HEK293 (cell line): Measurements from ENCODE around the gene HLA-A.

Experiments used
- CTCF ChIA-PET: fragments of 350-600 bp; formaldehyde crosslinking; extraction: SDS; loops from one replicate; lab custom pipeline; 2021; ENCODE audit warnings: antibody characterized with exemption; lab: Yijun Ruan, JAX
- POLR2A ChIA-PET: fragments of 300-600 bp; formaldehyde crosslinking; extraction: SDS; loops from one replicate; lab custom pipeline; 2020; ENCODE audit warnings: antibody characterized with exemption, inconsistent platforms; lab: Yijun Ruan, JAX
- H3K27ac ChIP-seq: fragments of 200-500 bp; sonication (Bioruptor generic); 2 replicates; pipeline ENCODE4 v1.5.1; 2014; ENCODE audit warnings: low read depth, low read length, control low read depth, inconsistent platforms; ENCODE audit errors: extremely low read depth
- H3K36me3 ChIP-seq, 2 experiments: fragments of 200-500 bp in 1 of 2; sonication (Bioruptor generic) in 1 of 2; 1 replicate in 1 of 2; 2 replicates in 1 of 2; pipeline ENCODE4 v1.5.1; 2014 to 2017; ENCODE audit warnings: inconsistent platforms in 2 of 2, low read length in 2 of 2; ENCODE audit not compliant: control insufficient read depth in 2 of 2, insufficient read depth in 1 of 2
- H3K4me1 ChIP-seq: fragments of 200-500 bp; sonication (Bioruptor generic); 2 replicates; pipeline ENCODE4 v1.5.1; 2014; ENCODE audit warnings: mild to moderate bottlenecking, low read length, inconsistent platforms; ENCODE audit not compliant: control insufficient read depth, insufficient read depth
- H3K4me3 ChIP-seq: 2 replicates; pipeline ENCODE4 v1.5.1; 2011; ENCODE audit warnings: low read depth, mild to moderate bottlenecking, control low read depth, low read length, moderate library complexity
- H3K9me3 ChIP-seq: fragments of 200-500 bp; sonication (Bioruptor generic); 2 replicates; pipeline ENCODE4 v1.5.1; 2014; ENCODE audit warnings: low read depth, low read length, inconsistent platforms; ENCODE audit not compliant: control insufficient read depth, insufficient read depth
- GFI1B ChIP-seq: fragments of 450-650 bp; formaldehyde crosslinking; IDR thresholded peaks from 2 replicates; pipeline ENCODE4 v1.5.1; 2016; ENCODE audit warnings: missing biosample characterization, missing genetic modification characterization
- GLI4 ChIP-seq: fragments of 450-650 bp; formaldehyde crosslinking; IDR thresholded peaks from 2 replicates; pipeline ENCODE4 v1.5.1; 2016; ENCODE audit warnings: missing biosample characterization, missing genetic modification characterization
- GLIS1 ChIP-seq: fragments of 450-650 bp; formaldehyde crosslinking; IDR thresholded peaks from 2 replicates; pipeline ENCODE4 v1.5.1; 2016; ENCODE audit warnings: missing biosample characterization, missing genetic modification characterization
- HOXC10 ChIP-seq: sonication (generic); formaldehyde crosslinking; IDR thresholded peaks from 2 replicates; pipeline ENCODE4 v1.8.1; 2023; ENCODE audit warnings: mild to moderate bottlenecking, missing genetic modification reagents
- ZBTB11 ChIP-seq: fragments of 450-650 bp; formaldehyde crosslinking; conservative IDR thresholded peaks from 2 replicates; pipeline ENCODE4 v1.5.1; 2016; ENCODE audit warnings: low read depth, missing biosample characterization, missing genetic modification characterization
- ZBTB21 ChIP-seq: fragments of 450-650 bp; formaldehyde crosslinking; IDR thresholded peaks from 2 replicates; pipeline ENCODE4 v1.5.1; 2017; ENCODE audit warnings: missing biosample characterization, missing genetic modification characterization
- ZIC2 ChIP-seq: fragments of 450-650 bp; formaldehyde crosslinking; IDR thresholded peaks from 2 replicates; pipeline ENCODE4 v1.5.1; 2016; ENCODE audit warnings: missing biosample characterization, missing genetic modification characterization
- ZNF10 ChIP-seq: fragments of 450-650 bp; formaldehyde crosslinking; IDR thresholded peaks from 2 replicates; pipeline ENCODE4 v1.5.1; 2017; ENCODE audit warnings: missing biosample characterization, missing genetic modification characterization
- ZNF140 ChIP-seq: fragments of 450-650 bp; formaldehyde crosslinking; IDR thresholded peaks from 2 replicates; pipeline ENCODE4 v1.5.1; 2016; ENCODE audit warnings: missing biosample characterization, missing genetic modification characterization
- ZNF169 ChIP-seq: fragments of 450-650 bp; formaldehyde crosslinking; IDR thresholded peaks from 2 replicates; pipeline ENCODE4 v1.5.1; 2016; ENCODE audit warnings: missing biosample characterization, missing genetic modification characterization
- ZNF202 ChIP-seq: fragments of 450-650 bp; formaldehyde crosslinking; IDR thresholded peaks from 2 replicates; pipeline ENCODE4 v1.5.1; 2016; ENCODE audit warnings: missing biosample characterization, missing genetic modification characterization, borderline replicate concordance
- ZNF214 ChIP-seq: fragments of 450-650 bp; formaldehyde crosslinking; IDR thresholded peaks from 2 replicates; pipeline ENCODE4 v1.5.1; 2017; ENCODE audit warnings: missing biosample characterization, mild to moderate bottlenecking, missing genetic modification characterization, borderline replicate concordance
- ZNF239 ChIP-seq: fragments of 450-650 bp; formaldehyde crosslinking; IDR thresholded peaks from 2 replicates; pipeline ENCODE4 v1.5.1; 2016; ENCODE audit warnings: missing biosample characterization, missing genetic modification characterization
- ZNF416 ChIP-seq: fragments of 450-650 bp; formaldehyde crosslinking; IDR thresholded peaks from 2 replicates; pipeline ENCODE4 v1.5.1; 2016; ENCODE audit warnings: missing biosample characterization, missing genetic modification characterization
- ZNF664 ChIP-seq: fragments of 450-650 bp; formaldehyde crosslinking; IDR thresholded peaks from 2 replicates; pipeline ENCODE4 v1.5.1; 2016; ENCODE audit warnings: missing biosample characterization, missing genetic modification characterization
- ZNF701 ChIP-seq: fragments of 450-650 bp; formaldehyde crosslinking; IDR thresholded peaks from 2 replicates; pipeline ENCODE4 v1.5.1; 2016; ENCODE audit warnings: missing biosample characterization, missing genetic modification characterization
- ZSCAN23 ChIP-seq: fragments of 450-650 bp; formaldehyde crosslinking; IDR thresholded peaks from 2 replicates; pipeline ENCODE4 v1.5.1; 2016; ENCODE audit warnings: missing biosample characterization, missing genetic modification characterization
- TF ChIP-seq, protein P1 (sequence below): fragments of 450-650 bp; IDR thresholded peaks from 2 replicates; pipeline ENCODE4 v1.5.1; 2018; ENCODE audit warnings: missing biosample characterization, mild to moderate bottlenecking, missing genetic modification characterization
- TF ChIP-seq, protein P2 (sequence below): fragments of 450-650 bp; formaldehyde crosslinking; IDR thresholded peaks from 2 replicates; pipeline ENCODE4 v1.5.1; 2016; ENCODE audit warnings: missing biosample characterization, missing genetic modification characterization

HLA-A gene

GRCh38 chr6:29899281-29899680 is 43.1 kb upstream of the HLA-A start (continued):
- TF ChIP-seq ZNF10 (no peak), ZNF239 (tag by site-specific recombination) (no peak), ZNF202 (no peak)
- TF ChIP-seq, protein P1, sequence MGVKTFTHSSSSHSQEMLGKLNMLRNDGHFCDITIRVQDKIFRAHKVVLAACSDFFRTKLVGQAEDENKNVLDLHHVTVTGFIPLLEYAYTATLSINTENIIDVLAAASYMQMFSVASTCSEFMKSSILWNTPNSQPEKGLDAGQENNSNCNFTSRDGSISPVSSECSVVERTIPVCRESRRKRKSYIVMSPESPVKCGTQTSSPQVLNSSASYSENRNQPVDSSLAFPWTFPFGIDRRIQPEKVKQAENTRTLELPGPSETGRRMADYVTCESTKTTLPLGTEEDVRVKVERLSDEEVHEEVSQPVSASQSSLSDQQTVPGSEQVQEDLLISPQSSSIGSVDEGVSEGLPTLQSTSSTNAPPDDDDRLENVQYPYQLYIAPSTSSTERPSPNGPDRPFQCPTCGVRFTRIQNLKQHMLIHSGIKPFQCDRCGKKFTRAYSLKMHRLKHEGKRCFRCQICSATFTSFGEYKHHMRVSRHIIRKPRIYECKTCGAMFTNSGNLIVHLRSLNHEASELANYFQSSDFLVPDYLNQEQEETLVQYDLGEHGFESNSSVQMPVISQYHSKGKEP (tag by site-specific recombination), result no peak
- TF ChIP-seq, all 188 proteins: peak for 0

DNA sequence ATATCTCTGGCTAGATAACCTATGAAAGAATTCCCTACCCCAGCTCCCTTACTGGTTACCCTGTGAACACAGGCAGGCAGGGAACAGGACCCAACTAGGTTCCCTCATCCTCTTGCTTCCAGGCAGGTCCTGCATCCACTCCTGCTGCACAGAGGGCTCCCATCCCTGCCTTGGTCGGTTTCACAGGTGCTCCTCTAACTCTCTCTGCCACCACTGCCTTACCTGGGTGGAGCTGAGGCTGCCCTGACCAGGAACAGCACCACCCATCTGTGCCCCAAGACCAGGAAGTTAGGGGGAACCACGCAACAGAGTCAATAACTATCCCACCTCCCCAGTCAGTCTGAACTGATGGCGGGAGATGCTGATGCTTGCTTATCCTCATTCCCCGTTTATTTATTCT is 37.0 kb upstream of the HLA-A start:
- Histone ChIP-seq H3K4me3 (no peak overlapping the region), H3K27ac (no peak overlapping the region), H3K4me1 (0 out of 2 replicates have a peak, but pooled peaks cover 2% of the 10 kb centered on the region), H3K9me3 (no peaks in the 10 kb centered on the region)
- POLR2A ChIA-PET, result no interaction called here
- CTCF ChIA-PET, result interaction anchor here (0.7 kb wide), 1 partner anchor 135 kb away, joined by 3 read pairs; no protein-coding TSS in a partner anchor
- TF ChIP-seq ZNF664 (tag by site-specific recombination), result no peak
- TF ChIP-seq, all 188 proteins: peak for 0
- no peaks in the 10 kb centered on the region for H3K36me3 ChIP-seq

GRCh38 chr6:29907637-29908340 is 34.5 kb upstream of the HLA-A start:
- TF ChIP-seq, protein P2, sequence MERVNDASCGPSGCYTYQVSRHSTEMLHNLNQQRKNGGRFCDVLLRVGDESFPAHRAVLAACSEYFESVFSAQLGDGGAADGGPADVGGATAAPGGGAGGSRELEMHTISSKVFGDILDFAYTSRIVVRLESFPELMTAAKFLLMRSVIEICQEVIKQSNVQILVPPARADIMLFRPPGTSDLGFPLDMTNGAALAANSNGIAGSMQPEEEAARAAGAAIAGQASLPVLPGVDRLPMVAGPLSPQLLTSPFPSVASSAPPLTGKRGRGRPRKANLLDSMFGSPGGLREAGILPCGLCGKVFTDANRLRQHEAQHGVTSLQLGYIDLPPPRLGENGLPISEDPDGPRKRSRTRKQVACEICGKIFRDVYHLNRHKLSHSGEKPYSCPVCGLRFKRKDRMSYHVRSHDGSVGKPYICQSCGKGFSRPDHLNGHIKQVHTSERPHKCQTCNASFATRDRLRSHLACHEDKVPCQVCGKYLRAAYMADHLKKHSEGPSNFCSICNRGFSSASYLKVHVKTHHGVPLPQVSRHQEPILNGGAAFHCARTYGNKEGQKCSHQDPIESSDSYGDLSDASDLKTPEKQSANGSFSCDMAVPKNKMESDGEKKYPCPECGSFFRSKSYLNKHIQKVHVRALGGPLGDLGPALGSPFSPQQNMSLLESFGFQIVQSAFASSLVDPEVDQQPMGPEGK (tag by site-specific recombination), result no peak
- TF ChIP-seq HOXC10 (CRISPR knock-in tag), result no peak
- no peak for TF ChIP-seq ZSCAN23 (tag by site-specific recombination)
- no peak for TF ChIP-seq ZBTB11 (tag by site-specific recombination)
- TF ChIP-seq ZNF214 (tag by site-specific recombination), result no peak
- no peak for TF ChIP-seq ZNF701
- TF ChIP-seq ZNF140, result no peak
- TF ChIP-seq GFI1B (tag by site-specific recombination), result no peak
- no peak for TF ChIP-seq ZBTB21 (tag by site-specific recombination)
- TF ChIP-seq ZNF416, result no peak
- no peak for TF ChIP-seq GLIS1 (tag by site-specific recombination)
- no peak for TF ChIP-seq ZIC2
- TF ChIP-seq ZNF169 (tag by site-specific recombination), result no peak
- no peak for TF ChIP-seq GLI4
- POLR2A ChIA-PET, result no interaction called here

More at GRCh38 chr6:29907637-29908340, 34.5 kb upstream of the HLA-A start:
- CTCF ChIA-PET, result interaction anchor here (1.3 to 1.6 kb wide), 2 partner anchors 8 to 106 kb away, joined by 3 read pairs; no protein-coding TSS in a partner anchor
- Histone ChIP-seq H3K4me1 (0 out of 2 replicates have a peak, but pooled peaks cover 2% of the 10 kb centered on the region), H3K9me3 (no peaks in the 10 kb centered on the region), H3K36me3 (no peaks in the 10 kb centered on the region), H3K27ac (no peak overlapping the region), H3K4me3 (no peak overlapping the region)
